ENCODE data around the gene CLDN22. TPM values are rescaled to one million over a fixed set of nuclear protein-coding genes. Genes with fewer than 3 reads are reported as not detected.

Gene CLDN22
- polyA plus RNA-seq, 1 experiment = 0.06 TPM

DNA sequence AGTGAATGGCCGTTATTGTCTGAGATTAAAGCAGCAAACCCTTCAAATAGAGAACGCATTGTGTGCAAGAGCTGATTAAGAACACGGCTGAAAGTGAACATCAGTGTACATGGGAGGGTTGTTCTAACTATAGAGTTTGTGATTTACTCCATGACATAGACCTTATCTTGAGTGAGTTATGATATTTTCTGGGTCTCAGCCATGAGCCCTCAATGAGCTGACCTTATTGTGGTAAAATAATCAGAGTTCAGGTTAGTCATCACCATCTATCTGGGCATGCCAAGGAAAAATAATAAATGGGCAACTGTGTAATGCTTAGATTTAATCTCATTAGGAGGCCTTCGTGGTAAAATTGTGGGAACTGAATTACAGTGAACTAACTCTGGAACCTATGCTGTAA, 35.3 kb upstream of the CLDN22 start:
- Histone ChIP-seq H3K27me3 (ENCODE audit: control insufficient read depth, insufficient read depth, low read length) (no peaks in the 10 kb centered on the region), H3K4me3 (ENCODE audit: low read depth, low read length) (no peak overlapping the region), H3K36me3 (ENCODE audit: control insufficient read depth, insufficient read depth, low read length) (no peaks in the 10 kb centered on the region)
- TF ChIP-seq, protein P1, sequence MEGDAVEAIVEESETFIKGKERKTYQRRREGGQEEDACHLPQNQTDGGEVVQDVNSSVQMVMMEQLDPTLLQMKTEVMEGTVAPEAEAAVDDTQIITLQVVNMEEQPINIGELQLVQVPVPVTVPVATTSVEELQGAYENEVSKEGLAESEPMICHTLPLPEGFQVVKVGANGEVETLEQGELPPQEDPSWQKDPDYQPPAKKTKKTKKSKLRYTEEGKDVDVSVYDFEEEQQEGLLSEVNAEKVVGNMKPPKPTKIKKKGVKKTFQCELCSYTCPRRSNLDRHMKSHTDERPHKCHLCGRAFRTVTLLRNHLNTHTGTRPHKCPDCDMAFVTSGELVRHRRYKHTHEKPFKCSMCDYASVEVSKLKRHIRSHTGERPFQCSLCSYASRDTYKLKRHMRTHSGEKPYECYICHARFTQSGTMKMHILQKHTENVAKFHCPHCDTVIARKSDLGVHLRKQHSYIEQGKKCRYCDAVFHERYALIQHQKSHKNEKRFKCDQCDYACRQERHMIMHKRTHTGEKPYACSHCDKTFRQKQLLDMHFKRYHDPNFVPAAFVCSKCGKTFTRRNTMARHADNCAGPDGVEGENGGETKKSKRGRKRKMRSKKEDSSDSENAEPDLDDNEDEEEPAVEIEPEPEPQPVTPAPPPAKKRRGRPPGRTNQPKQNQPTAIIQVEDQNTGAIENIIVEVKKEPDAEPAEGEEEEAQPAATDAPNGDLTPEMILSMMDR (IDR thresholded peaks at IDR 0.05; ENCODE audit: insufficient read depth, low read depth, low read length) = no peak
- no peak for DNase-seq (ENCODE audit: low read depth)
- POLR2A ChIA-PET = no interaction called here
- CTCF ChIA-PET = interaction anchor here (1.2 kb wide), 1 partner anchor 93 kb away, joined by 3 read pairs; no protein-coding TSS in a partner anchor

DNA sequence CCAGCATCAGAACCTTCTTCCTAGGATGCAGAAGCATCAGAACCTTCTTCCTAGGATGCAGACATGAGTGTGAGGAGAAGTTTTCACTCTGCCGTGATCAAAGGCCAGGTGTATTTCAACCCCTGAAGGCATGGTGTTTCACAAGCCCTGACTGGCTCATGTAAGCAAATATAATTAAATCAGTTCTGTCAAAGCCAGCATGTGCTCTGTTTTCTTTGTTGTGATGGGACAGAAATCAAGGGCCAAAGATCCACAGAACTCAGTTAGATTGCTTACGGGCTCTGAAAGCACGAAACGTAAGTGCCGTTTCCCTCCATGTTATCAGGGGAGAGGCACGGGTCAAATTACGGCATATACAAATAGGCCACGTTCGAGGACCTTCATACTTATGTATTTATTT, 34.1 kb upstream of the CLDN22 start:
- H3K4me3 ChIP-seq (ENCODE audit: low read depth, low read length) = no peak overlapping the region
- TF ChIP-seq, protein P1 (IDR thresholded peaks at IDR 0.05; ENCODE audit: insufficient read depth, low read depth, low read length) = no peak
- H3K36me3 ChIP-seq (ENCODE audit: control insufficient read depth, insufficient read depth, low read length) = no peaks in the 10 kb centered on the region
- CTCF ChIA-PET = no interaction called here
- no peaks in the 10 kb centered on the region for H3K27me3 ChIP-seq (ENCODE audit: control insufficient read depth, insufficient read depth, low read length)
- DNase-seq (ENCODE audit: low read depth) = no peak
- POLR2A ChIA-PET = no interaction called here

GRCh38 chr4:183353557-183353956, 33.5 kb upstream of the CLDN22 start:
- CTCF ChIA-PET = no interaction called here
- no peak for DNase-seq (ENCODE audit: low read depth)

GRCh38 chr4:183352546-183352945, 32.5 kb upstream of the CLDN22 start:
- POLR2A ChIA-PET = no interaction called here
- CTCF ChIA-PET = no interaction called here
- Histone ChIP-seq H3K36me3 (ENCODE audit: control insufficient read depth, insufficient read depth, low read length) (no peaks in the 10 kb centered on the region), H3K27me3 (ENCODE audit: control insufficient read depth, insufficient read depth, low read length) (no peaks in the 10 kb centered on the region), H3K4me3 (ENCODE audit: low read depth, low read length) (no peak overlapping the region)
- TF ChIP-seq, protein P1 (IDR thresholded peaks at IDR 0.05; ENCODE audit: insufficient read depth, low read depth, low read length) = no peak
- DNase-seq (ENCODE audit: low read depth) = no peak

More at GRCh38 chr4:183353557-183353956, 33.5 kb upstream of the CLDN22 start:
- POLR2A ChIA-PET = no interaction called here
- Histone ChIP-seq H3K36me3 (ENCODE audit: control insufficient read depth, insufficient read depth, low read length) (no peaks in the 10 kb centered on the region), H3K4me3 (ENCODE audit: low read depth, low read length) (no peak overlapping the region), H3K27me3 (ENCODE audit: control insufficient read depth, insufficient read depth, low read length) (no peaks in the 10 kb centered on the region)
- TF ChIP-seq, protein P1 (IDR thresholded peaks at IDR 0.05; ENCODE audit: insufficient read depth, low read depth, low read length) = no peak

DNA sequence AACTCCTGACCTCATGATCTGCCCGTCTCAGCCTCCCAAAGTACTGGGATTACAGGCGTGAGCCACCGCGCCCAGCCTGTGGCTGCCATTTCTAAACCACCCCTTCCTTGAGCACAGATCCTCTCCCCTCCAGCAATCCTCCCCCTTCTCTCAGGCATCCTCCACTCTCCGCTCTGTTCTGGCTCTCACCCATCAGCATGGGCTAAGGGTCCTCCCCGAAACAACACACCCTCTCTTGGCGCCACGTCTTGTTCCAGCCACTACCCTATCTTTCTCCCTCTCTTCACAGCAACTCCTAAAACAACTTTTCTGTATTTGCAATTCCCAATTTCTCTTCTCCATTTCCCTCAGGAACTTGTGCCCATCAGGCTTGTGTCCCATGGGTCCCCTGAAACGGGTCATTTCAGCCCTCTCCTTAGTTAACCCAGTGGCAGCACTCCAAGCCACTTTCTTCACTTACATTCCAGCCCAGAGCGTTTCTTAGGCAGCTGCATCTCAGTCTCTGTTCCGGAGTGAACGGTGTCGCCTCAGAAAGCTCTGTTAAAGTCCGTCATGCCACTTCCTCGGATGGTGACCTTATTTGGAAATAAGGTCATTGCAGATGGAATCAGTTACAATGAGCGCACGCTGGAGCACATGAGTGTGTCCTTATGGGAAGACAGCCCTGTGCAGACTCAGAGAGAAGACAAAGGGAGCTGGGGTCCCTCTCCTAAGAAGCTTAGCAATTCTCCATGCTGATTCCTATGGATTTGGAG, 30.4 kb upstream of the CLDN22 start:
- Histone ChIP-seq H3K4me3 (ENCODE audit: low read depth, low read length) (peak overlapping the region; percentile 41), H3K27me3 (ENCODE audit: control insufficient read depth, insufficient read depth, low read length) (no peaks in the 10 kb centered on the region), H3K36me3 (ENCODE audit: control insufficient read depth, insufficient read depth, low read length) (no peaks in the 10 kb centered on the region)
- POLR2A ChIA-PET = no interaction called here
- TF ChIP-seq, protein P1 (IDR thresholded peaks at IDR 0.05; ENCODE audit: insufficient read depth, low read depth, low read length) = no peak
- peak; percentile 53 for DNase-seq (ENCODE audit: low read depth)
- CTCF ChIA-PET = interaction anchor here (0.9 kb wide), 1 partner anchor 8 kb away, joined by 3 read pairs; no protein-coding TSS in a partner anchor

Measured in BJ (cell line).